RWPE1 (cell line): ENCODE data around the gene TMEM235.
A peak's percentile ranks its signal among the peaks of the same experiment; 100 is the strongest.

ENCODE experiments used
- CTCF ChIA-PET: fragments of 350-600 bp; sonication (Branson Sonifier 250); formaldehyde crosslinking; extraction: SDS; loops from one replicate; lab custom pipeline; 2021; lab: Yijun Ruan, JAX
- POLR2A ChIA-PET: fragments of 400-600 bp; formaldehyde crosslinking; extraction: SDS; loops from one replicate; lab custom pipeline; 2020; ENCODE audit warnings: antibody characterized with exemption; ENCODE audit not compliant: low non-redundant PET; lab: Yijun Ruan, JAX
- DNase-seq: peaks from one replicate; pipeline ENCODE4 v3.0.0; 2012; ENCODE audit warnings: low spot score
- H3K27ac ChIP-seq: fragments of 450-650 bp; 2 replicates; pipeline ENCODE4 v1.5.1; 2017
- TF ChIP-seq, protein P1 (sequence below): fragments of 450-650 bp; conservative IDR thresholded peaks from 2 replicates; pipeline ENCODE4 v1.5.1; 2017; ENCODE audit warnings: low read depth, mild to moderate bottlenecking

TMEM235 gene

DNA sequence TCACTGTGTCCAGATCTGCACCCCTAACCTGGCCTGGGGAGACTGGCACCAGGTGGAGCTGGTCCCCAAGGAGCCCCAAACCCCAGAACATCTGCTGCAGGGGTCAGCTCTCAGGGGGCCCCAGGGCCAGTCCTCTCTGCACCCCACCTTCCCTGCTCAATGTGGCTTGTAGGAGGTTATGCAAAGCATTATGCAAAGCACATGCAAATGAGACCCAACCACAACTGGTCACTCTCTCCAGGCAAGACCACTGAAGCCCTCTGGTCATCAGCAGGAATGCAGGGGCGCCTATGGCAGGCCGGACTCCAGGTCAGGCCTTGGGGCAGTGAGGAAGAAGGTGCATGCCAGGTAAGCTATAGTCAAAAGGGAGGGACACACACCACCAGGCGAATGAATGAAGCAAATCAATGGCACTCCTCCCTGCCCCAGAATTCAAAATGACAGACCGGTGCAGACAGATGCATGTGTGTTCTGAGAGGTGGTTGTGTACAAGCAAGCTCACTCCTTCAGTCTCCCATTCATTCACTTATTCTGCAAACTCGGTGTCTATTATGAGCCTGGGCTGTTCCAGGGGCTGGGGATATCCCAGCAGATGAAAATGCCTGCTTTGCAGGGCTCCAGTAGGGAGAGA is 48.0 kb downstream of the TMEM235 start:
- H3K27ac ChIP-seq = no peak overlapping the region
- ChIA-PET POLR2A (no interaction called here), CTCF (interaction anchor here (1.0 kb wide), 1 partner anchor 28 kb away, joined by 9 read pairs; no protein-coding TSS in a partner anchor)
- TF ChIP-seq, protein P1, sequence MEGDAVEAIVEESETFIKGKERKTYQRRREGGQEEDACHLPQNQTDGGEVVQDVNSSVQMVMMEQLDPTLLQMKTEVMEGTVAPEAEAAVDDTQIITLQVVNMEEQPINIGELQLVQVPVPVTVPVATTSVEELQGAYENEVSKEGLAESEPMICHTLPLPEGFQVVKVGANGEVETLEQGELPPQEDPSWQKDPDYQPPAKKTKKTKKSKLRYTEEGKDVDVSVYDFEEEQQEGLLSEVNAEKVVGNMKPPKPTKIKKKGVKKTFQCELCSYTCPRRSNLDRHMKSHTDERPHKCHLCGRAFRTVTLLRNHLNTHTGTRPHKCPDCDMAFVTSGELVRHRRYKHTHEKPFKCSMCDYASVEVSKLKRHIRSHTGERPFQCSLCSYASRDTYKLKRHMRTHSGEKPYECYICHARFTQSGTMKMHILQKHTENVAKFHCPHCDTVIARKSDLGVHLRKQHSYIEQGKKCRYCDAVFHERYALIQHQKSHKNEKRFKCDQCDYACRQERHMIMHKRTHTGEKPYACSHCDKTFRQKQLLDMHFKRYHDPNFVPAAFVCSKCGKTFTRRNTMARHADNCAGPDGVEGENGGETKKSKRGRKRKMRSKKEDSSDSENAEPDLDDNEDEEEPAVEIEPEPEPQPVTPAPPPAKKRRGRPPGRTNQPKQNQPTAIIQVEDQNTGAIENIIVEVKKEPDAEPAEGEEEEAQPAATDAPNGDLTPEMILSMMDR = no peak
- no peak for DNase-seq

GRCh38 chr17:78281249-78281845 is 49.9 kb downstream of the TMEM235 start:
- CTCF ChIA-PET = interaction anchor here (0.7 to 1.1 kb wide), 2 partner anchors 30 to 48 kb away, joined by 3 to 4 read pairs; no protein-coding TSS in a partner anchor
- H3K27ac ChIP-seq = no peak overlapping the region
- POLR2A ChIA-PET = no interaction called here
- no peak for DNase-seq
- TF ChIP-seq, protein P1 = no peak

DNA sequence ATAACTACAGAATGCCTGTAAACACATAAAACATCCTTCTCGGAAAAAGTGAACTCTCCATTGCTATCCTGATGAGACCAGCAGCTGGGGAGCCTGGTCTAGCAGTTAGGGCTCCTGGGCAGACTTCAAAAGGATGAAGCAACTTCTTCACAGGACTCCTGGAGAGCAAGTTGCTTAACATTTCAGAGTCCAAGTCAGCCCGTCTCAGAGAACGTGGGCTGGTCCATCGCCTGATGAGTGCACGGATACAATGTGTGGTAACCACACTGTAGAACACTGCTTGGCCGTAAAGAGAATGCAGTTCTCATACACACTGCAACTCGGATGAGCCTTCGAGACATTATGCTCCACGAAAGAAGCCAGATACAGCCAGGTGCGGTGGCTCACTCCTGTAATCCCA is 52.7 kb downstream of the TMEM235 start:
- ChIA-PET POLR2A (no interaction called here), CTCF (no interaction called here)
- DNase-seq = no peak
- no peak overlapping the region for H3K27ac ChIP-seq
- TF ChIP-seq, protein P1 = no peak

- ChIA-PET POLR2A (no interaction called here), CTCF (interaction anchor here (0.5 to 1.1 kb wide), 4 partner anchors 12 to 72 kb away, joined by 3 to 6 read pairs (median 4); no protein-coding TSS in a partner anchor)
- H3K27ac ChIP-seq = no peak overlapping the region
- TF ChIP-seq, protein P1 = no peak
- no peak for DNase-seq
Observed at GRCh38 chr17:78289004-78289403, 57.6 kb downstream of the TMEM235 start.

- DNase-seq = peak; percentile 64
- ChIA-PET CTCF (interaction anchor here (0.7 to 1.9 kb wide), 4 partner anchors 52 to 71 kb away, joined by 3 to 6 read pairs (median 4); no protein-coding TSS in a partner anchor), POLR2A (no interaction called here)
- no peak overlapping the region for H3K27ac ChIP-seq
- TF ChIP-seq, protein P1 = peak; percentile 91
Observed at GRCh38 chr17:78289802-78290363, 58.5 kb downstream of the TMEM235 start.
